Thyroid gland (tissue), 4 donors: Measurements from ENCODE around the gene IGDCC3.
A peak's percentile ranks its signal among the peaks of the same experiment; 100 is the strongest.

Experiments used
- POLR2A ChIP-seq, 2 donors: fragments of 450-650 bp; IDR thresholded peaks; one replicate each; pipeline ENCODE4 v1.6.1; 2017; ENCODE audit warnings: antibody characterized with exemption in 2 of 2, mild to moderate bottlenecking in 2 of 2, moderate library complexity in 1 of 2
- TF ChIP-seq, protein P1 (sequence below), 6 experiments: fragments of 200-600 bp in 3 of 6; fragments of 450-650 bp in 3 of 6; sonication (generic) in 3 of 6; IDR thresholded peaks; one replicate each; pipeline ENCODE4 v1.5.1; 2016 to 2019; ENCODE audit warnings: antibody characterized with exemption in 6 of 6, mild to moderate bottlenecking in 2 of 6, inconsistent platforms in 1 of 6, moderate library complexity in 1 of 6

DNA sequence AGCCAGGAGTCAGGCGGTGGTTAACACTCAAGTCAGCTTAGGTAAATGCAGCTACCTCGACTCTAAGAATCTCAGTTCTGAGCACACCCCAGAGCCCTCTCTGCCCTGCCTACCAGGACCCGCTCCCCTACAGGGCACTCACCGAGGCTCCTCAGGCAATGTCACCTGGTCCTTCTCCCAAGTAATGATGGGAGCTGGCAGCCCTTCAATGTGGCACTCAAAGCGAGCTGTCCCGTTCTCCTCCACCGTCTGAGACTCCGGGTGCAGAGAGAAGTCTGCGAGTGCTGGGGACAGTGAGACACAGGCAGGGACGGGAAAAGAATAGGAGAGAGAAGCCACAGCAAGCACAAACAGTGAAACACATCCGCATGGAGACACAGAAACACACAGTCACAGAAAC lies 32.2 kb upstream of the IGDCC3 start:
- TF ChIP-seq POLR2A (IDR thresholded peaks at IDR 0.05) = peak in 1 of 2 donors; percentile 14
- TF ChIP-seq, protein P1, sequence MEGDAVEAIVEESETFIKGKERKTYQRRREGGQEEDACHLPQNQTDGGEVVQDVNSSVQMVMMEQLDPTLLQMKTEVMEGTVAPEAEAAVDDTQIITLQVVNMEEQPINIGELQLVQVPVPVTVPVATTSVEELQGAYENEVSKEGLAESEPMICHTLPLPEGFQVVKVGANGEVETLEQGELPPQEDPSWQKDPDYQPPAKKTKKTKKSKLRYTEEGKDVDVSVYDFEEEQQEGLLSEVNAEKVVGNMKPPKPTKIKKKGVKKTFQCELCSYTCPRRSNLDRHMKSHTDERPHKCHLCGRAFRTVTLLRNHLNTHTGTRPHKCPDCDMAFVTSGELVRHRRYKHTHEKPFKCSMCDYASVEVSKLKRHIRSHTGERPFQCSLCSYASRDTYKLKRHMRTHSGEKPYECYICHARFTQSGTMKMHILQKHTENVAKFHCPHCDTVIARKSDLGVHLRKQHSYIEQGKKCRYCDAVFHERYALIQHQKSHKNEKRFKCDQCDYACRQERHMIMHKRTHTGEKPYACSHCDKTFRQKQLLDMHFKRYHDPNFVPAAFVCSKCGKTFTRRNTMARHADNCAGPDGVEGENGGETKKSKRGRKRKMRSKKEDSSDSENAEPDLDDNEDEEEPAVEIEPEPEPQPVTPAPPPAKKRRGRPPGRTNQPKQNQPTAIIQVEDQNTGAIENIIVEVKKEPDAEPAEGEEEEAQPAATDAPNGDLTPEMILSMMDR (IDR thresholded peaks at IDR 0.05) = no peak
